Myometrial cell (primary cell): ENCODE results near the gene GPR68. TPM values are rescaled to one million over a fixed set of nuclear protein-coding genes. Genes with fewer than 3 reads are reported as not detected.

Experiments
- total RNA-seq: library from RNA; depleted of rRNA; stranded (reverse); fragments of >200 nt; gene quantifications from 2 replicates; pipeline ENCODE4 v1.2.3, GENCODE V29; 2015

Gene GPR68
- under 0.01 TPM in 1 of 2 replicates, not detected in the other for total RNA-seq

GRCh38 chr14:91244501-91244901, at the start of gene GPR68:
Gene GPR68 (minus strand): TSS chr14:91244704. CDS start chr14:91235050, 9,654 bp downstream.

Other genes starting within 250 kb of the GPR68 start
- gene RPS6KA5, start 184.1 kb downstream of the GPR68 start, total RNA-seq, result 0.29 and 2.8 TPM in 2 replicates
- gene DGLUCY, start 130.6 kb downstream of the GPR68 start, total RNA-seq, result 25.3 and 44.1 TPM in 2 replicates
- 0.18 and 0.29 TPM in 2 replicates for gene CCDC88C, start 173.1 kb upstream of the GPR68 start, total RNA-seq